Lung (tissue), 12 donors: ENCODE data around the gene STMN1. TPM values are rescaled to one million over a fixed set of nuclear protein-coding genes. Genes with fewer than 3 reads are reported as not detected.

Experiments
- ATAC-seq: fragments of 200-7000 bp; cut with Tn5 transposase; one replicate; pipeline ENCODE4 v1.9.1; 2020; ENCODE audit warnings: moderate number of reproducible peaks; ENCODE audit not compliant: insufficient read depth, low FRiP score
- DNase-seq, 3 donors: peaks; one replicate each; pipeline ENCODE4 v3.0.0-alpha.2; 2013 to 2017
- H3K27ac ChIP-seq, 2 donors: one replicate each; pipeline ENCODE4 v1.5.1; 2013; ENCODE audit warnings: mild to moderate bottlenecking in 2 of 2, moderate library complexity in 2 of 2, control low read depth in 1 of 2, inconsistent platforms in 1 of 2, low read depth in 1 of 2, low read length in 1 of 2
- H3K27me3 ChIP-seq, 3 donors: one replicate each; pipeline ENCODE4 v1.5.1; 2013; ENCODE audit warnings: low read length in 2 of 3; ENCODE audit not compliant: control insufficient read depth in 3 of 3, insufficient read depth in 3 of 3
- H3K36me3 ChIP-seq, 4 donors: one replicate each; pipeline ENCODE4 v1.5.1; 2013; ENCODE audit warnings: low read length in 4 of 4, mild to moderate bottlenecking in 1 of 4, moderate library complexity in 1 of 4; ENCODE audit not compliant: control insufficient read depth in 4 of 4, insufficient read depth in 4 of 4
- H3K4me1 ChIP-seq, 5 donors: one replicate each; pipeline ENCODE4 v1.5.1; 2013; ENCODE audit warnings: low read length in 5 of 5, mild to moderate bottlenecking in 2 of 5, moderate library complexity in 1 of 5; ENCODE audit not compliant: control insufficient read depth in 5 of 5, insufficient read depth in 5 of 5
- H3K4me3 ChIP-seq: one replicate; pipeline ENCODE4 v1.5.1; 2013; ENCODE audit warnings: mild to moderate bottlenecking, control low read depth, moderate library complexity
- H3K9ac ChIP-seq, 2 donors: one replicate each; pipeline ENCODE4 v1.5.1; 2013; ENCODE audit warnings: low read length in 2 of 2, control low read depth in 1 of 2; ENCODE audit not compliant: insufficient read depth in 1 of 2
- H3K9me3 ChIP-seq, 4 donors: one replicate each; pipeline ENCODE4 v1.5.1; 2013; ENCODE audit warnings: low read length in 3 of 4, mild to moderate bottlenecking in 1 of 4, moderate library complexity in 1 of 4; ENCODE audit not compliant: control insufficient read depth in 4 of 4, insufficient read depth in 3 of 4
- WGBS, 2 donors: extraction: QIAGEN DNeasy Blood & Tissue Kit; methylation state at CpG; one replicate each; pipeline ENCODE4 v1.1.7; 2013; 5-methylcytosine and 5-hydroxymethylcytosine counted together
- polyA plus RNA-seq, 2 donors: library from polyadenylated mRNA; stranded (reverse); fragments of 200-250 nt; gene quantifications; one replicate each; pipeline ENCODE4 v1.2.1, GENCODE V29; 2013
- total RNA-seq, 2 donors: library from RNA; depleted of rRNA in 1 of 2; stranded (reverse); fragments of >200 nt in 1 of 2; gene quantifications; one replicate each; pipeline ENCODE4 v1.2.1, GENCODE V29; 2014 to 2021
- TF ChIP-seq, protein P1 (sequence below): IDR thresholded peaks from 2 replicates; pipeline ENCODE4 v1.5.1; 2012; ENCODE audit warnings: mild to moderate bottlenecking; ENCODE audit errors: control extremely low read depth, extremely low read depth
- donor health status: control.
- donor health status: control.
- donor health status: Bipolar disorder and iron deficiency.
- donor health status: healthy.
- donor health status: DM: yes; HTN: yes; CAD: no.

The STMN1 gene
- total and polyA plus RNA-seq, 4 donors, result 18.5 to 118 (median 51.3) TPM

DNA sequence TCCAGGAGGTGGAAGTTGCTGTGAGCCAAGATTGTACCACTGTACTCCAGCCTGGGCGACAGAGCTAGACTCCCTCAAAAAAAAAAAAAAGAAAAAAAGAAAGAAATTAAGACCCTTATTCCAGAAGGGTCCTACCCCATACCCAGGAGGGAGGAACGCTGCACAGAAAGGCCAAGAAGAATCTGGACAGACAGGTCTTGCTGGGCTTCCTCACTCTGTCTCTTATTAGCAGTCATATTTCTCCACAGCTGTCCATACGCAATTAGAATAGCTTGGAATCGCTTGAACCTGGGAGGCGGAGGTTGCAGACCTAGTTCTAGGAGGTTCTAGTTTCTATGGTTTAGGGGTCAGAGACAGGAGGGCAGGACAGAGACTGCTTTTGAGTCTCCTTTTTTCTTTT is 27.5 kb downstream of the STMN1 start:
- Histone ChIP-seq H3K27me3 (no peaks in the 10 kb centered on the region), H3K27ac (no peak overlapping the region), H3K36me3 (no peaks in the 10 kb centered on the region), H3K9ac (no peak overlapping the region), H3K9me3 (no peaks in the 10 kb centered on the region), H3K4me1 (peaks cover 0 to 17% (median 0%) of the 10 kb centered on the region in 5 donors), H3K4me3 (no peak overlapping the region)
- no peak for ATAC-seq
- TF ChIP-seq, protein P1, sequence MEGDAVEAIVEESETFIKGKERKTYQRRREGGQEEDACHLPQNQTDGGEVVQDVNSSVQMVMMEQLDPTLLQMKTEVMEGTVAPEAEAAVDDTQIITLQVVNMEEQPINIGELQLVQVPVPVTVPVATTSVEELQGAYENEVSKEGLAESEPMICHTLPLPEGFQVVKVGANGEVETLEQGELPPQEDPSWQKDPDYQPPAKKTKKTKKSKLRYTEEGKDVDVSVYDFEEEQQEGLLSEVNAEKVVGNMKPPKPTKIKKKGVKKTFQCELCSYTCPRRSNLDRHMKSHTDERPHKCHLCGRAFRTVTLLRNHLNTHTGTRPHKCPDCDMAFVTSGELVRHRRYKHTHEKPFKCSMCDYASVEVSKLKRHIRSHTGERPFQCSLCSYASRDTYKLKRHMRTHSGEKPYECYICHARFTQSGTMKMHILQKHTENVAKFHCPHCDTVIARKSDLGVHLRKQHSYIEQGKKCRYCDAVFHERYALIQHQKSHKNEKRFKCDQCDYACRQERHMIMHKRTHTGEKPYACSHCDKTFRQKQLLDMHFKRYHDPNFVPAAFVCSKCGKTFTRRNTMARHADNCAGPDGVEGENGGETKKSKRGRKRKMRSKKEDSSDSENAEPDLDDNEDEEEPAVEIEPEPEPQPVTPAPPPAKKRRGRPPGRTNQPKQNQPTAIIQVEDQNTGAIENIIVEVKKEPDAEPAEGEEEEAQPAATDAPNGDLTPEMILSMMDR, result no peak
- no peak for DNase-seq
- WGBS, 2 donors, result 83 to 92% methylated on average over 5 of the region's 5 CpGs

DNA sequence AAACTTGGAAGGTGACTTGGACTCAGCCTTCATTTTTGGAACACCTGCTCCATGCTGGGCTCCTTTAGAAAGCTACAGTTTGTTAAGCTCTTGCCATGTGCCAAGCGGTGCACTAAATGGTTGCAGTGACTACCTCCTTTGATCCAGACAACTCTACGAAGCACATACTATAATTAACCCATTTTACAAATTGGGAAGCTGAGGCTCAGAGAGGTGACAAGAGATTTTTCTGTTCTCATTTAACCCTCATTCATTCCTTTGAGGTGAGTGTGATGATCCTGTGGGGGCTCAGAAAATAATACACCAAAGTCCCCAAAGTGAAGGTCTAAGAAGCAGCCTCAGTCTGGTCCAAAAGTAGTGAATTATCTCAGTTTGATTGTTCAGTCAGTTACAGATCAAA is 29.1 kb downstream of the STMN1 start:
- TF ChIP-seq, protein P1, result no peak
- Histone ChIP-seq H3K9ac (no peak overlapping the region), H3K27me3 (no peaks in the 10 kb centered on the region), H3K9me3 (no peaks in the 10 kb centered on the region), H3K36me3 (no peaks in the 10 kb centered on the region), H3K4me1 (peaks cover 0 to 17% (median 0%) of the 10 kb centered on the region in 5 donors), H3K4me3 (no peak overlapping the region), H3K27ac (no peak overlapping the region)
- DNase-seq (no peak), ATAC-seq (no peak)
- 97 to 98% methylated on average over 2 of the region's 2 CpGs for WGBS, 2 donors

DNA sequence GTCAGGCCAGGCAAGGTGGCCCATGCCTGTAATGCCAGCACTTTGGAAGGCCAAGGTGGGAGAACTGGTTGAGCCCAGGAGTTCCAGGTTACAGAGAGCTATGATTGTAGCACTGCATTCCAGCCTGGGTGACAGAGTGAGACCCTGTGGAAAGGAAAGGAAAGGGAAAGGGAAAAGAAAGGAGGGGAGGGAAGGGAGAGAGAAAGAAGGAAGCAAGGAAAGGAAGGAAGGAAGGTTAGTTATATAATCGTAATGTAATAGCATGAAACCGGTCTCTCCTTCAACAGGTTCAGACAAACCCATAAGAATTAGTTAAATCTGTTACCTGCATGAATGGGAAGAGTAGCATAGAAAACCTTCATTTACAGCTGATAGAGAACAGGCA is 29.5 kb downstream of the STMN1 start:
- Histone ChIP-seq H3K27me3 (no peaks in the 10 kb centered on the region), H3K9me3 (no peaks in the 10 kb centered on the region), H3K4me3 (no peak overlapping the region), H3K27ac (no peak overlapping the region), H3K9ac (peak overlapping the region in 1 of 2 donors; percentile 8), H3K36me3 (no peaks in the 10 kb centered on the region), H3K4me1 (peaks cover 0 to 19% (median 2%) of the 10 kb centered on the region in 5 donors)
- DNase-seq, result no peak
- TF ChIP-seq, protein P1, result no peak
- 26 to 47% methylated on average over 2 of the region's 2 CpGs for WGBS, 2 donors
- ATAC-seq, result no peak
